ENCODE results near the gene FANCI.

- TF ChIP-seq, protein P1, sequence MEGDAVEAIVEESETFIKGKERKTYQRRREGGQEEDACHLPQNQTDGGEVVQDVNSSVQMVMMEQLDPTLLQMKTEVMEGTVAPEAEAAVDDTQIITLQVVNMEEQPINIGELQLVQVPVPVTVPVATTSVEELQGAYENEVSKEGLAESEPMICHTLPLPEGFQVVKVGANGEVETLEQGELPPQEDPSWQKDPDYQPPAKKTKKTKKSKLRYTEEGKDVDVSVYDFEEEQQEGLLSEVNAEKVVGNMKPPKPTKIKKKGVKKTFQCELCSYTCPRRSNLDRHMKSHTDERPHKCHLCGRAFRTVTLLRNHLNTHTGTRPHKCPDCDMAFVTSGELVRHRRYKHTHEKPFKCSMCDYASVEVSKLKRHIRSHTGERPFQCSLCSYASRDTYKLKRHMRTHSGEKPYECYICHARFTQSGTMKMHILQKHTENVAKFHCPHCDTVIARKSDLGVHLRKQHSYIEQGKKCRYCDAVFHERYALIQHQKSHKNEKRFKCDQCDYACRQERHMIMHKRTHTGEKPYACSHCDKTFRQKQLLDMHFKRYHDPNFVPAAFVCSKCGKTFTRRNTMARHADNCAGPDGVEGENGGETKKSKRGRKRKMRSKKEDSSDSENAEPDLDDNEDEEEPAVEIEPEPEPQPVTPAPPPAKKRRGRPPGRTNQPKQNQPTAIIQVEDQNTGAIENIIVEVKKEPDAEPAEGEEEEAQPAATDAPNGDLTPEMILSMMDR (IDR thresholded peaks at IDR 0.05): no peak
- TF ChIP-seq POLR2A (IDR thresholded peaks at IDR 0.05): no peak
- TF ChIP-seq EP300 (IDR thresholded peaks at IDR 0.05): no peak
Observed at GRCh38 chr15:89308236-89308635, 64.5 kb downstream of the FANCI start.

Data from sigmoid colon (tissue), 4 donors.